HG02885 (cell line): ENCODE data around the gene PARD6A.
A peak's percentile ranks its signal among the peaks of the same experiment; 100 is the strongest.

ENCODE experiments used
- ATAC-seq: cut with Tn5 transposase; IDR thresholded peaks from one replicate; pipeline ENCODE4 v1.9.1; 2021; ENCODE audit warnings: mild to moderate bottlenecking; ENCODE audit not compliant: unreplicated experiment, poor library complexity

Gene PARD6A, protein sequence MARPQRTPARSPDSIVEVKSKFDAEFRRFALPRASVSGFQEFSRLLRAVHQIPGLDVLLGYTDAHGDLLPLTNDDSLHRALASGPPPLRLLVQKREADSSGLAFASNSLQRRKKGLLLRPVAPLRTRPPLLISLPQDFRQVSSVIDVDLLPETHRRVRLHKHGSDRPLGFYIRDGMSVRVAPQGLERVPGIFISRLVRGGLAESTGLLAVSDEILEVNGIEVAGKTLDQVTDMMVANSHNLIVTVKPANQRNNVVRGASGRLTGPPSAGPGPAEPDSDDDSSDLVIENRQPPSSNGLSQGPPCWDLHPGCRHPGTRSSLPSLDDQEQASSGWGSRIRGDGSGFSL

DNA sequence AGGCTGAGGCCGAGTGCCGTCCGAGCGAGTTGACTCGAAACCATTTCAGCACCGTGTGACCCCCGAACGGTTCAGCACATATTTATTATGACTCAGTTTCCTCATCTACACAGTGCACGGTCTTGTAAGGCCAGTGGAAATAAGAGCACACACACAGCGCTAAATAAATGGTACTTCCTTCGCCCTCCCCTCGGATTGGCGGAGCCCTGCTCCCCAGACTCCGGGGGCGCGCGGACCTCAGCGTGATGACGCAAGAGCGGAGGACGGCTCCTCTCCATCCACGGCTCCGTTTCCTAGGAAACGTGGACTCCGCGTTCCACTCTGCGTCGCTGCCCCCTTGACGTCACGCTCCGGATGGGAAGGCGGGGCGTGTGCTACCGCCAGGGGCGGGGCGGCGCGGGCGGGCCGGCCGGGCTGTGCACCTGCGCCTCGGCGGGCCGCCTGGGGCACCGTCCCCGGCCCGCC lies at the start of gene PARD6A:
Gene PARD6A, plus strand, starts transcription at position 397 of the 465 bp plus-strand sequence. CDS start 79 bp downstream, outside the sequence.
- peak; percentile 84 for ATAC-seq

DNA sequence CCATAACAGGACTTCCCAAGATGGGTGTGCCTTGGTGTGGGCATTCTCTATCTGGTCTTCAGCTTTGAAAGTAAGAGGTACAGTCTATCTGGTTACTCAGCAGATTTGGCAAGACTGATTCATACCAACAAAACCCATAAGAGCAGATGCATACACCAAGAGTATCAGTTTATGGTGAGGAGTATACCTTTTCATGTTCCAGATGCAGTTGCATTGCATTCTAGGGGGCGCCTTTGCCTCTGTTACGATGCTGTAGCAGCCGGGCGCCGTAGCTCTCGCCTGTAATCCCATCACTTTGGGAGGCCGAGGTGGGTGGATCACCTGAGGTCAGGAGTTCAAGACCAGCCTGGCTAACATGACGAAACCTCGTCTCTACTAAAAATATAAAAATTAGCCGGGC lies 47.0 kb upstream of the PARD6A start:
- no peak for ATAC-seq

DNA sequence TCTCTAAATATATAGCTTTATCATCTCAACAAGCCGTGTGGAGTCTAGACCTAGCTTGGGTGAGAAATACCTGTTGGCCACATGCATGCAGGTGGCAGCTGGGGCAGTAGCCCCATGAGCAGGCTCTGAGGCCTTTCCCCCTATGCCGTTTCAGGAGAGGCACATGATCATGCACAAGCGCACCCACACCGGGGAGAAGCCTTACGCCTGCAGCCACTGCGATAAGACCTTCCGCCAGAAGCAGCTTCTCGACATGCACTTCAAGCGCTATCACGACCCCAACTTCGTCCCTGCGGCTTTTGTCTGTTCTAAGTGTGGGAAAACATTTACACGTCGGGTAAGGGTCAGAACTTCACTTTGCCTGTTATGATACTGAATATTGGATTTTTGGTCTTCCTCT lies 32.5 kb upstream of the PARD6A start:
- ATAC-seq, result no peak

DNA sequence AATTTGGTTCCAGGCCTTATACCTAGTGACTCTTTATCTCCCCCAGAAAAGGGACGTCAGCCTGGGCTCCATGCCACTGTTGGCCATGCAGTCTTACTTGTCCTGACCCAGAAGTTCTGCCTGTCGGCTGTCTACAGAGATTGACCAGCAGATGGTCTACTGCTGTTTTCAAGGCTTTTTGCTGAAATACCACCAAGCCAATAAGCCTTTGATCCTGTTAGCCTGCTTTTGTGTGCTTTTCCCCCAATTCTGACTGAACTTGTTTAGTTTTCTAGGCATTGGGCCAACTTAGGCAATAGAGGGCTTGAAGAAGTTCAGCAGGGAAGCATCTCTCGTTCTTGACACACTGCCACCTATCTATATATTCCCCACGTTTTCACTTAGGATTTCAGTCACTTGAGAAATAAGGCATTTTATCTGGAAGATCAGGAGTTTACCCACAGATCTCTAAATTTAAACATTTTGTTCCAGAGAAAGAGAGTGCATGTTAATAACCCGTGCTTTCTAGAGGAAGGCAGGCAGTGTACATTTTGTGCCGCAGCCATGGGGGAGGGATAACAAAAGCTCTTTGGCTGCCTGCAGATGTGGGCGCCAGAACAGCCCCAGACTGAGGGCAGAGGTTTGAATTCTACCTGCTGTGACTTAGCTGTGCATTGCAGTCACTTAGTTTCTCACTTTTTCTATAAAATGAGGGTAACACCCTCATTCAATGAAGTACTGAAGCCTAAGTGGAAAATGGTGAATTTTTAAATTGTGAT lies 28.2 kb upstream of the PARD6A start:
- ATAC-seq, result no peak

DNA sequence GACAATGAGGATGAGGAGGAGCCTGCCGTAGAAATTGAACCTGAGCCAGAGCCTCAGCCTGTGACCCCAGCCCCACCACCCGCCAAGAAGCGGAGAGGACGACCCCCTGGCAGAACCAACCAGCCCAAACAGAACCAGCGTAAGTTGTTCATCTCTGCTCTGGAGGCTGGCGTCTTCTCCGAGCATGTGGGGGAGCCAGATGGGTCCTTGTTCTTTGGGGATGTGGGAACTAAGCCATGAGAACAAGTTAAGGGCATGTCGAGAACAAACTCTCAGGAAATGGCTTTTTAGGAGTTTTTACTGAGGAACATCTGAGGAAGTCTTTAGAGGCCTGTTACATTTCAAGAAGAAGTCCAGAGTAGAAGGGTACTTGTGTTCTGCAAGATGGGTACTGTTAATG lies 24.0 kb upstream of the PARD6A start:
- no peak for ATAC-seq

DNA sequence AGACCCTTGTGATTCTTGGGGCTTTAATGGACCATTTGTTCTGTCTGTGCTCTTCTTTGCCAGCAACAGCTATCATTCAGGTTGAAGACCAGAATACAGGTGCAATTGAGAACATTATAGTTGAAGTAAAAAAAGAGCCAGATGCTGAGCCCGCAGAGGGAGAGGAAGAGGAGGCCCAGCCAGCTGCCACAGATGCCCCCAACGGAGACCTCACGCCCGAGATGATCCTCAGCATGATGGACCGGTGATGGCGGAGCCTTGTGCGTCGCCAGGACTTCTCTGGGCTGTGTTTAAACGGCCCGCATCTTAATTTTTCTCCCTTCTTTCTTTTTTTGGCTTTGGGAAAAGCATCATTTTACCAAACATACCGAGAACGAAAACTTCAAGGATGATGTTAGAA lies 23.1 kb upstream of the PARD6A start:
- ATAC-seq, result no peak

DNA sequence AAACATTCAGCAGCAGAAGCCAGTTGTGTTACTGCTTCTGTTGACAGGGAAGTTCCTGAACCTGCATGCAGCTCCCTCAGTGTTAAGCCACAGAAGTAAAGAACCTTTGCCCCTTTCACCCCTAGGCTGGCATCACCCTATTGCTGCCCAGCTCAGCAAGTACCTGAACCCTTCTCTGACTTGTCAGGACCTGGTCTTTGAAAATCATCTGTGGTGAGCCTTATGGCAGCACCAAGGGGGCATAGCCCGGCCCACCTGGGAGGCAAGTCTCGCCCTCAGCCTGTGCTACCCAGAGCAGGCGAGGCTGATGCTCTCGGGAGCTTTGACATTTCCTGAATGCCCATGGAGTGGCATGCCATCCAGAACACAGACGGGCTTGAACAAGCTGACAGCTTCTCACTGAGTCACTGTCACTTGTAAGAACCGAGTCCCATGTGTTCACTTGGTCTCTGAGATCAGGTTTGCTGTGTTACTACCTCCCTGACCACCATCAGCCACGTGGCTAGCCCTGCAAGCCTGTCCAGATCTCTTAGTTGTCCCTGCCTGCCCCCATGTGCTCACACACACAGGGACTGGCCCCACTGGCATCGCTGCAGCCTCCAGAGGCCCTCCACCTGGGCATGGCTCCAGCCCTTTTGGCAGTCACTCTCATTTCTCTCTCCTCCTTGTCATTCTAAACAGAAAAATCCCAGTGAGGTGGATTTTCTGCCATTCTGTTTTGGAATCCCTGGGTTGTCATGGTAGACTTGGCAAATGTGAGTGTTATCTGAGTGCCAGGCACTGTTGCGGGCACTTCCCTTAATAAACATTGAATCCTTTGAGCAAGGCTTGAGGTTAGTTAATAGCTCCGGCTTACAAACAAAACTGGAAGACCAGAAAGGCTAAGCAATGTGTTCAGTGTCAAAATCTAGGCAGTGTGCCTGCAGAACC lies 18.7 kb upstream of the PARD6A start:
- no peak for ATAC-seq

DNA sequence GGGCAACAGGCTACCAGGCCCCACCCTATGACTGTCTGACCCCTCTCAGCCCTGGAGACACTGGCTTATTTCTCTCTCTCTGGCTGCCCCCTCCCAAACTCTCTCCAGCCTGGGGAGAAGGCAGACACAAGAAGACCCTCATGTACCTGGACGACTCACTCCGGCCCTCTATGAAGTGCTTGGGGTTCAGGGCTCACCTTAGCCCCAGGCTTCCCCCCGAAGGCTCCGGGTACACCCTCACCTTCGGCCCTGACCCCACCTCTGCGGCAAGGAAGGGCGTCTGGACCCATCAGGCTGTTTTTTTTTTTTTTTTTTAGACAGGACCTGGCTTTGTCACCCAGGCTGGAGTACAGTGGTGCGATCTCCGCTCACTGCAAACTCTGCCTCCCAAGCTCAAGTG lies 16.7 kb upstream of the PARD6A start:
- ATAC-seq, result no peak

DNA sequence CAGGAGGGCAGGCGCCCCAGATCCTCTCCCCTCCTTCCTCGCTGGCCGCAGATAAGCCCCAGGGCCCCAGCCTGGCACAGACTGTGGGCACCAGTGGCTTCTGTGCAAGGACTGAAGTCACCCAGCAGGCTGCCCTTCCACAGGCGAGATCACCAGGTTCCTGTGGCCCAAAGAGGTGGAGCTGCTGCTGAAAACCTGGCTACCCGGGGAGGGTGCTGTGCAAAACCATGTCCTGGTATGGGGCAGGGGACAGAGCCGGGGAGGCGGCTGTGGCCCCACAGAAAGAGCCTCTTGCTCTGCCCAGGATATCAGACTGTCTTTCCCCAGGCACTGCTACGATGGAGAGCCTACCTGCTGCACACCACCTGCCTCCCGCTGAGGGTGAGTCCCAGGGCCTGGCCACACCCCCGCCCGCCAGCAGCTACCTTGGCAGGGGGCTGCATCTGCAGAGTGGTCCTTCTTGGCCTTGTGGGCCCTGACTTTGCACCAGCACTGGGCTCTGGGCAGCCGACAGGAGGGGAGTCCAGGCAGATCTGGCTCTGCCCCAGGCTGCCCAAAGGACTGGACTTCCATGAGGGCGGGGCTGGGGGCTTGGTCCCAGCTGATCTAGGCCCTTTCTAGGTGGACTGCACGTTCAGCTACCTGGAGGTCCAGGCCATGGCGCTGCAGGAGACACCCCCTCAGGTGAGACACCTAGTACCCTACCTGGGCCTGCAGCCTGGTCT lies 15.2 kb upstream of the PARD6A start:
- peak; percentile 8 for ATAC-seq

DNA sequence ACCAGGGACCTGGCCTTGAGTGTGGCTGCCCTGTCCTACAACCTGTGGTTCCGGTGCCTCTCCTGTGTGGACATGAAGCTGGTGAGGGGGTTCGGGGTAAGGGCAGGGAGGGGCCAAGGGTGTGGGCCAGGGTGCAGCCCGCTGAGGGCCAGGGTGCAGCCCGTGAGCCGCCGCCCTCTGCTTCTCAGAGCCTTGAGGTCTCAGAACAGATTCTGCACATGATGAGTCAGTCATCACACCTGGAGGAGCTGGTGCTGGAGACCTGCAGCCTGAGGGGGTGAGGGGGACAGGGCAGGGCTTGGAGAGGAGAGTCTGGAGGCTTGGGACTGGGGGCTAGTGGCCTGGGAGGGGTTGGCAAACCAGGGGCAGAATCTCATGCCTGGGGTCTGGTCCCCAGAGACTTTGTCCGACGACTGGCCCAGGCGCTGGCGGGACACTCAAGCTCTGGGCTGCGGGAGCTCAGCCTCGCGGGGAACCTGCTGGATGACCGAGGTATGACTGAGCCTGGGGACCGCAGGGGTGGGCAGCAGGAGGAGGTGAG lies 13.6 kb upstream of the PARD6A start:
- ATAC-seq, result no peak

DNA sequence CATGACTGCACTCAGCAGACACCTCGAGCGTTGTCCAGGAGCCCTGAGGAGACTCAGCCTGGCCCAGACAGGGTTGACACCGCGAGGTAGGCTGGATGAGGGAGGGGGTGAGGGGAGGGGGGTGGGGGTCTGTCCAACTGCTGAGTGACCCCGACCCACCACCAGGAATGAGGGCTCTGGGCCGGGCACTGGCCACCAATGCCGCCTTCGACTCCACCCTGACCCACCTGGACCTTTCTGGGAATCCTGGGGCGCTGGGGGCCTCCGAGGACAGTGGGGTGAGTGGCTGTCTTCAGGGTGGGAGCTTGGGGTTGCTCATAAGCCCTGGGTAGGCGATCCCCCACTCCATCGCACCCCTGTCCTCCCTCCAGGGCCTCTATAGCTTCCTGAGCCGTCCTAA lies 13.1 kb upstream of the PARD6A start:
- no peak for ATAC-seq

DNA sequence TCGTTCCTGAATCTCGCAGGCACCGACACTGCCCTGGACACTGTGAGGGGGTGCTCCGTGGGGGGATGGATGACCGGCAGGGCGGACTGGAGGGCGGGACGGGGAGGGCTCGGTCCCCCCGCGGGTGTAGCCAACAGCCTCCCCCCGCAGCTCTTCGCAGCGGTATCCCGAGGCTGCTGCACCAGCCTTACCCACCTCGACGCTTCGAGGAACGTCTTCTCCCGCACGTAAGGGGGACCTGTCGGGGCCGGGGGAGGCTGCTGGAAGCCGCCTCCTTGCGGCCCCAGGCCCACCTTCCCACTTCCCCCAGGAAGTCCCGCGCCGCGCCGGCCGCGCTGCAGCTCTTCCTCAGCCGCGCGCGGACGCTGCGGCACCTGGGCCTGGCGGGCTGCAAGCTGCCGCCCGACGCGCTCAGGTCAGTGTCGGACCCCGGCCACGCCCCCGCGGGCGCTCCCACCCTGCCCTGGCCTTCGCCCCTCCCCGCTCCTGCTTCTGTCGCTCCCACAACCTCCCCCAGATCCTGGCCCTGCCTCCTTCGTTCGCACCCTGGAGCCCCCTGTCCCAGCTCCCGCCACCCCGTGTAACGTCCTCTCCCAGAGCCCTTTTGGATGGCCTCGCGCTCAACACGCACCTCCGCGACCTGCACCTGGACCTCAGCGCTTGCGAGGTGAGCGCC lies 12.5 kb upstream of the PARD6A start:
- no peak for ATAC-seq

DNA sequence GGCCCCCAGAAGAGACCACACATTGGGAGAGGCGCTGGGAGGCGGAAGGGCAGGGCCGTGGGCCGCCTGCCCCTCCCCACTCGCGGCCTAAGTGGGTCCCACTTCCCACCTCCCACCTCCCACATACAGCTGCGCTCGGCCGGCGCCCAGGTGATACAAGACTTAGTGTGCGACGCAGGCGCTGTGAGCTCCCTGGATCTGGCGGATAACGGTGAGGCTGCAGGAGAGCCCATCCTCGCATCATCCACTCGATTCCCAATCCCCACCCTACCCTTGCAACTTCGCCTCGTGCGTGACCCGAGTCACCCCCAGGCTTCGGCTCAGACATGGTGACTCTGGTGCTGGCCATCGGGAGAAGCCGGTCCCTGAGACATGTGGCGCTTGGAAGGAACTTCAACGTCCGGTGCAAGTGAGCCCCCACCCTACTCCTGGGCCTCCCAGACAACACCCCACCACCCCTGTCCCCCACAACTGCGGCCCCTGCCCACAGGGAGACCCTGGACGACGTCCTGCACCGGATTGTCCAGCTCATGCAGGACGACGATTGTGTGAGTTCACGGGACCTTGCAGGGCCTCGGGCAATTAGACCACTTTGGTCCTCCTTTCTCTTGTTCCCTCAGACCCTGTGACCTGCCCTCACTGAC lies 11.9 kb upstream of the PARD6A start:
- no peak for ATAC-seq

DNA sequence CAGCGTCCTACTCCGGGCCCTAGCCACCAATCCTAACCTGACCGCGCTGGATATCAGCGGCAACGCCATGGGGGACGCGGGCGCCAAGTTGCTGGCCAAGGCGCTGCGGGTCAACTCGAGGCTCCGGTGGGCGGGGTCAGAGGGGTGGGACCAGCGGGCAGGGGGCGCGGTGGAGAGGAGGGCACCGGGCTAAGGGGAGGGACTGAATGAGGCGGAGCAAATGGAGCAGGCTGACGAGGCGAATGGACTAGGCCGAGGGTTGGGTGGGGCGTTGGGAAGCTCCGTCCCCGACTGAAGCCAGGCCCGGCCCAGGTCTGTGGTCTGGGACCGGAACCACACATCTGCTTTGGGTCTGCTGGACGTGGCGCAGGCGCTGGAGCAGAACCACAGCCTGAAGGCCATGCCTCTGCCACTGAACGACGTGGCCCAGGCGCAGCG lies 11.2 kb upstream of the PARD6A start:
- no peak for ATAC-seq

DNA sequence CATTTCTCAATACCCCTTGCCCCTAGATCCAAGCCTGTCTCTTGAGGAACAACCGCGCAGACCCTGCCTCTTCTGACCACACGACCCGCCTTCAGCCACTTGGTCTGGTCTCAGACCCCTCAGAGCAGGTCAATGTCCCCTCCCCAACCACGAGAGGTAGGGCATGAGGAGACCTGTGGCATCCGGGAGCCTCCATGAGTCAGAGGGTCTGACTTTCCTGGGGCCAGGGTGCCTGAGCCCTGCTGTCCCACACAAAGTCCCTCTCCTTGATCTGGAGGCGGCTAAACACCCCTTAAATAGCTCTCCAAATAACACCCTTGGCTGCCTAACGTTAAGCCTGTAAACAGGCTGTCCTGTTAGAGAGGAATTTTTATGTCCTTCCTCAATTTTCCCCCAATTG lies 10.7 kb upstream of the PARD6A start:
- no peak for ATAC-seq

DNA sequence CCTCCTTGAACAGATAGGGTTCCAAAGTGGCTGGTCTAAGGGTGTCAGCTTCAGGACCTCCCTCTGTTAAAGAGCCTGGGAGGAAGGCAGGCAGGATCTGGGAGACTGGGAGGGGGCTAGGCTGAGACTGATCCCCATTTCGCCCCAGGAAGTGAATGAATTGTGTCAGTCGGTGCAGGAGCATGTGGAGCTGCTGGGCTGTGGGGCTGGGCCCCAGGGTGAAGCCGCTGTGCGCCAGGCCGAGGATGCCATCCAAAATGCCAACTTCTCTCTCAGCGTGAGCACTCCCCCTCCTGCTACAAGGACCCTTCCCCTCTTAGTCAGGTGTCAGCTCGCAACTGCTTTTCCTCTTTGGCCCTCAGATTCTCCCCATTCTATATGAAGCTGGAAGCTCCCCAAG lies 9.7 kb upstream of the PARD6A start:
- ATAC-seq, result no peak

DNA sequence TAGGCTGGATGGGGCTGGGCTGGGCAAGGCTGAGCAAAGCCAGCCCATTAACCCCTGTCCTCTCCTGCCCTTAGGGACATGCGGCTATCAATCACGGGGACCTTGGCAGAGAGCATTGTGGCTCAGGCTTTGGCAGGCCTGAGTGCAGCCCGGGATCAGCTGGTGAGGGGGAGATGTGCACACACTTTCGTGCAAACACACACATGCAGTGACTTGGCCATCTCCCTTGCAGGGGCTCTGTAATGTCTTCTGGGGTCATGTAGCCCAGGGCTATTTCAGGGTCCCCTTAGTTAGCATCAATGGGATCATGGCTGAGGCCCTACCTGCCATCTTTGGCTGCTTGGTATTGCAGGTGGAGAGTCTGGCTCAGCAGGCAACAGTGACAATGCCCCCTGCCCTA lies 8.9 kb upstream of the PARD6A start:
- ATAC-seq, result no peak

DNA sequence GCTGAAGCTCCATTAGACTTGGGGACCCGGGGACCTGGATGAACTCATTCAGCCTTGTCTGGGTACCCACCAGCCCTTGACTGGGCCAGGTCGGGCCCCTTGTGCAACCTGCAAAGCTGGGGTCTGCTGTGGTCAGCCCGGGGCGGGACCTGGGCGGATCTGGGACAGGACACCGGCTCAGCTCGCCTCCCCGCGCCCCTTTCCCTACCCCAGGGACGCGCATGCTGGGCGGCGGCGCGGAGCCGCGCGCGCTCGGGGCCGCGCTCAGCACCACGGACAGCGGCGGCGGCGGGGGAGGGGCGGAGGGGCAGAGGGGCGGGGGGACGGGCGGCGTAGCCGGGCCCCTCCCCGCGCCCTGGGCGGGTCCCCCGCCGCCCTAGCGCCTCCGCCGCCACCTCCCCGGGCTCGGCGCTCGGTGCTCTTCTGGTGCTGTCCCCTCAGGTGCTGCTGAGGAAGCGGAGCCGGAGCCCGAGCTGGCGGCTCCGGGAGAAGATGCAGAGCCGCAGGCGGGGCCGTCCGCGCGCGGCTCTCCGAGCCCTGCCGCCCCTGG lies 8.1 kb upstream of the PARD6A start:
- no peak for ATAC-seq
